IMR-90 (cell line): Measurements from ENCODE around the gene GLTPD2. TPM values are rescaled to one million over a fixed set of nuclear protein-coding genes. Genes with fewer than 3 reads are reported as not detected.

Experiments
- ATAC-seq: fragments of 200-7000 bp; cut with Tn5 transposase; 2 replicates; pipeline ENCODE4 v1.9.1; 2020; ENCODE audit warnings: low read depth, mild to moderate bottlenecking, moderate library complexity
- BruUV-seq: library from RNA; stranded (reverse); fragments of 400-500 nt; replicated peaks from 2 replicates; lab custom pipeline; 2021; lab: Mats Ljungman, UMichigan
- CTCF ChIA-PET: fragments of 300-600 bp; formaldehyde crosslinking; extraction: SDS; loops from one replicate; lab custom pipeline; 2021; ENCODE audit warnings: antibody characterized with exemption; lab: Yijun Ruan, JAX
- POLR2A ChIA-PET: fragments of 300-600 bp; sonication (Branson Sonifier 250); formaldehyde crosslinking; loops from one replicate; lab custom pipeline; 2022; ENCODE audit warnings: antibody characterized with exemption; ENCODE audit not compliant: unreplicated experiment; lab: Charles Lee
- DNase-seq: peaks from one replicate; pipeline ENCODE4 v3.0.0; 2013
- H2AFZ ChIP-seq: replicated peaks from 2 replicates; pipeline ENCODE3; 2013; ENCODE audit warnings: low read length, mild to moderate bottlenecking; ENCODE audit not compliant: poor library complexity
- H2AK5ac ChIP-seq: 2 replicates; pipeline ENCODE4 v1.6.1; 2013; ENCODE audit warnings: low read depth, low read length, inconsistent platforms
- H2AK9ac ChIP-seq: replicated peaks from 2 replicates; pipeline ENCODE3; 2013; ENCODE audit warnings: mild to moderate bottlenecking, low read depth, low read length, moderate library complexity; ENCODE audit not compliant: poor library complexity
- H2BK120ac ChIP-seq: 2 replicates; pipeline ENCODE4 v1.6.1; 2013; ENCODE audit warnings: low read depth, low read length, inconsistent platforms
- H2BK15ac ChIP-seq: 3 replicates; pipeline ENCODE4 v1.6.1; 2013; ENCODE audit warnings: low read depth, low read length, inconsistent platforms
- H2BK20ac ChIP-seq: 2 replicates; pipeline ENCODE4 v1.6.1; 2013; ENCODE audit warnings: low read depth, mild to moderate bottlenecking, inconsistent platforms, low read length, moderate library complexity
- H2BK5ac ChIP-seq: 2 replicates; pipeline ENCODE4 v1.6.1; 2013; ENCODE audit warnings: mild to moderate bottlenecking, low read depth, low read length, inconsistent platforms; ENCODE audit not compliant: poor library complexity, severe bottlenecking
- H3K14ac ChIP-seq: replicated peaks from 2 replicates; pipeline ENCODE4 v1.6.1; 2013; ENCODE audit warnings: low read depth, low read length, inconsistent platforms
- H3K18ac ChIP-seq: 2 replicates; pipeline ENCODE4 v1.6.1; 2013; ENCODE audit warnings: low read depth, low read length, control low read depth
- H3K23ac ChIP-seq: 2 replicates; pipeline ENCODE4 v1.6.1; 2013; ENCODE audit warnings: low read depth, low read length, inconsistent platforms
- H3K27ac ChIP-seq: 2 replicates; pipeline ENCODE4 v1.5.1; 2013; ENCODE audit warnings: mild to moderate bottlenecking, control low read depth, low read length; ENCODE audit not compliant: insufficient read depth
- H3K27me3 ChIP-seq: 2 replicates; pipeline ENCODE4 v1.6.1; 2013; ENCODE audit warnings: low read length; ENCODE audit not compliant: control insufficient read depth, insufficient read depth
- H3K36me3 ChIP-seq: 2 replicates; pipeline ENCODE4 v1.6.1; 2013; ENCODE audit warnings: low read length, mixed read lengths; ENCODE audit not compliant: control insufficient read depth, insufficient read depth
- H3K4ac ChIP-seq: 2 replicates; pipeline ENCODE4 v1.6.1; 2013; ENCODE audit warnings: low read depth, low read length, inconsistent platforms
- H3K4me1 ChIP-seq: 2 replicates; pipeline ENCODE4 v1.6.1; 2013; ENCODE audit warnings: low read length, mixed read lengths; ENCODE audit not compliant: control insufficient read depth, insufficient read depth
- H3K4me2 ChIP-seq: 2 replicates; pipeline ENCODE4 v1.6.1; 2013; ENCODE audit warnings: low read depth, mild to moderate bottlenecking, control low read depth, low read length, moderate library complexity
- H3K4me3 ChIP-seq: 2 replicates; pipeline ENCODE4 v1.5.1; 2013; ENCODE audit warnings: low read depth, mild to moderate bottlenecking, control low read depth, low read length, moderate library complexity; ENCODE audit not compliant: insufficient read depth
- H3K56ac ChIP-seq: 2 replicates; pipeline ENCODE4 v1.6.1; 2013; ENCODE audit warnings: low read length, inconsistent platforms; ENCODE audit not compliant: insufficient read depth; ENCODE audit errors: extremely low read depth
- H3K79me1 ChIP-seq, 2 experiments: 2 replicates each; pipeline ENCODE4 v1.6.1; 2013; ENCODE audit warnings: low read length in 2 of 2, inconsistent platforms in 1 of 2, low read depth in 1 of 2
- H3K9ac ChIP-seq: 2 replicates; pipeline ENCODE4 v1.6.1; 2013; ENCODE audit warnings: low read depth, low read length, control low read depth
- H3K9me1 ChIP-seq: 2 replicates; pipeline ENCODE4 v1.6.1; 2013; ENCODE audit warnings: low read length, inconsistent platforms; ENCODE audit not compliant: insufficient read depth
- H3K9me3 ChIP-seq: 2 replicates; pipeline ENCODE4 v1.6.1; 2013; ENCODE audit warnings: low read length; ENCODE audit not compliant: control insufficient read depth, insufficient read depth
- H4K20me1 ChIP-seq: 2 replicates; pipeline ENCODE4 v1.6.1; 2013; ENCODE audit warnings: low read length, inconsistent platforms; ENCODE audit not compliant: insufficient read depth
- H4K5ac ChIP-seq: 2 replicates; pipeline ENCODE4 v1.6.1; 2013; ENCODE audit warnings: mild to moderate bottlenecking, low read depth, low read length, control low read depth
- H4K8ac ChIP-seq, 2 experiments: 2 replicates each; pipeline ENCODE4 v1.6.1; 2013; ENCODE audit warnings: low read depth in 2 of 2, low read length in 2 of 2, control low read depth in 1 of 2, inconsistent platforms in 1 of 2
- H4K91ac ChIP-seq: 2 replicates; pipeline ENCODE4 v1.6.1; 2013; ENCODE audit warnings: low read depth, low read length, inconsistent platforms; ENCODE audit not compliant: insufficient read depth
- BHLHE40 ChIP-seq: fragments of 150-350 bp; IDR thresholded peaks from 2 replicates; pipeline ENCODE4 v1.6.1; 2016; ENCODE audit warnings: mild to moderate bottlenecking, low read depth, low read length
- CHD1 ChIP-seq: IDR thresholded peaks from 2 replicates; pipeline ENCODE4 v1.6.1; 2012; ENCODE audit warnings: low read depth, low read length, improper control_type of control experiment
- CTCF ChIP-seq: conservative IDR thresholded peaks from 2 replicates; pipeline ENCODE4 v1.5.1; 2012; ENCODE audit warnings: mild to moderate bottlenecking, low read depth, low read length, improper control_type of control experiment
- FOS ChIP-seq: fragments of 150-350 bp; IDR thresholded peaks from 2 replicates; pipeline ENCODE4 v1.6.1; 2016; ENCODE audit warnings: low read depth, low read length
- MAZ ChIP-seq: IDR thresholded peaks from 2 replicates; pipeline ENCODE4 v1.6.1; 2012; ENCODE audit warnings: low read depth, mild to moderate bottlenecking, low read length, improper control_type of control experiment, moderate library complexity, borderline replicate concordance
- MXI1 ChIP-seq: IDR thresholded peaks from 2 replicates; pipeline ENCODE4 v1.6.1; 2012; ENCODE audit warnings: low read depth, mild to moderate bottlenecking, low read length, moderate library complexity, borderline replicate concordance
- POLR2A ChIP-seq: IDR thresholded peaks from 2 replicates; pipeline ENCODE4 v1.6.1; 2012; ENCODE audit warnings: mild to moderate bottlenecking, low read depth, low read length
- RCOR1 ChIP-seq: IDR thresholded peaks from 2 replicates; pipeline ENCODE4 v1.6.1; 2012; ENCODE audit warnings: mild to moderate bottlenecking, low read length, improper control_type of control experiment; ENCODE audit not compliant: insufficient replicate concordance
- WGBS, 2 experiments: methylation state at CpG; one replicate each; pipeline versions ENCODE4 v1.1.5 to v1.1.7; 2013; ENCODE audit warnings: missing lambda C conversion rate in 2 of 2; ENCODE audit not compliant: insufficient read length in 1 of 2; ENCODE audit errors: extremely low coverage in 2 of 2; 5-methylcytosine and 5-hydroxymethylcytosine counted together
- dilution Hi-C: fragments of 300-500 bp; cut with HindIII; formaldehyde crosslinking; loops from one replicate; pipeline ENCODE4 v1.14.3; 2018; ENCODE audit warnings: low sequenced_read_pairs; ENCODE audit not compliant: unreplicated experiment
- in situ Hi-C: fragments of 300-500 bp; cut with MboI; formaldehyde crosslinking; loops from 3 replicates; pipeline ENCODE4 v1.14.3; 2019; ENCODE audit warnings: low sequenced_read_pairs, inconsistent platforms, mixed read lengths
- intact Hi-C: fragments of 100-400 bp; cut with micrococcal nuclease; formaldehyde crosslinking; loops from 2 replicates; pipeline ENCODE4 v1.10.0; 2022
- polyA plus RNA-seq, 3 experiments: library from polyadenylated mRNA; depleted of rRNA; stranded (reverse); fragments of >200 nt; gene quantifications; 2 replicates each; pipeline ENCODE4 v1.2.3, GENCODE V29; 2012; ENCODE audit warnings: low replicate concordance in 1 of 3
- total RNA-seq: library from RNA; depleted of rRNA; stranded (reverse); fragments of >200 nt; gene quantifications from 2 replicates; pipeline ENCODE4 v1.2.3, GENCODE V29; 2012

GLTPD2 gene
- total and polyA plus RNA-seq, 2 of the 4 experiments (the other 2 are of a cell fraction) = not detected

DNA sequence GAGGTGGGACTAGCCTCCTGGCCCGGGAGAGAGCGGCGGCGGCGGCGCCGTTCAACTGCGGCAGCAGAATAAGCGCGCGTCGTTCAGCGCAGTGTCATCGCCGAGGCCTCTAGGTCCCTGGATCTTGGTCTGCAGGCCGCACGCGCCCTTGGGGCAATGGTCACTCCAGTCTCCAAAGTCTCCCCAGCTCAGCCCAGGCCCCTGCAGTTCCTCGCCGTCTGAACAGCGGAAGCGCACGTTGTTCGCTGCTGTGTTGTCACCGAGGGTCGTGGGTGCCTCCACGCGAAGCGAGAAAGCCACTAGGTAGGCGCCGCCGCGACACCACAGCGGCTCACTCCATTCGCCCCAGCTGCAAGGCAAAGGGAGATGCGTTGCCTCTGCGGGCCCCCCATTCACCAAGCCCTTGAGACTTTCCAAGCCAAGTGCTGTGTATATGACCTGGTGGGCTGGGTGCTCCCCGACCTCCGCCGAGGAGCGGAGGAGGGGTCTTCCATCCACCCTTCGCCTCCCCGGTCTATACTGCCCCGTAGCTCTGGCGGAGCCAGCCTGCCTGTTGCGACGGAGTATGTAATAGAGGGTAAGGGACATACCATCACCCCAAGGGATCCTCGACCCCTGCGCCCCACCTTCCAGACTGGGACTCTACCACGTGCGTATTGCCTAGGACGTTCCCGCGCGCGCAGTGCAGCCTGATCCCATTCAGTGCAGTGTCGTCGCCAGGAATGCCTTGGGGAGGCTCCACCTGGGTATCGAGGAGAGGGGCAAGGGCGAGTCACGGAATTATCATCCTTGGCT, 3.3 kb upstream of the GLTPD2 start:
- Histone ChIP-seq H3K27ac (no peak overlapping the region), H3K4me3 (no peak overlapping the region), H3K4me1 (peaks cover 5% of the 10 kb centered on the region; the same call in 1 of the 2 replicates), H2BK120ac (no peak overlapping the region), H3K23ac (peak overlapping the region; percentile 60), H2AFZ (peak overlapping the region; percentile 64), H3K14ac (no peak overlapping the region), H3K9me3 (no peaks in the 10 kb centered on the region), H2AK9ac (peak overlapping the region; percentile 70), H2AK5ac (no peak overlapping the region), H3K18ac (no peak overlapping the region), H3K4ac (no peak overlapping the region), H2BK15ac (no peak overlapping the region), H4K8ac (no peak overlapping the region), H3K27me3 (peaks cover 43% of the 10 kb centered on the region), H3K4me2 (peak overlapping the region; percentile 20; the same call in 1 of the 2 replicates), H2BK5ac (no peak overlapping the region), H3K56ac (no peak overlapping the region), H4K20me1 (no peaks in the 10 kb centered on the region), H3K9ac (no peak overlapping the region), H3K79me1 (peaks cover 0 to 5% of the 10 kb centered on the region in 2 experiments; a peak in 2 of 4 replicates), H3K36me3 (no peaks in the 10 kb centered on the region), H2BK20ac (no peak overlapping the region), H4K5ac (no peak overlapping the region), H4K91ac (no peak overlapping the region), H3K9me1 (peaks cover under 1% of the 10 kb centered on the region; the same call in 1 of the 2 replicates)
- DNase-seq (no peak), ATAC-seq (no peak)
- BruUV-seq = no TSS peak
- no peak for TF ChIP-seq MXI1
- no peak for TF ChIP-seq MAZ
- TF ChIP-seq POLR2A = no peak
- TF ChIP-seq CTCF = no peak
- TF ChIP-seq CHD1 = no peak
- TF ChIP-seq FOS = no peak
- TF ChIP-seq RCOR1 = no peak
- TF ChIP-seq BHLHE40 = no peak
- dilution Hi-C loops = no loop called here
- WGBS, 2 experiments = 12% methylated on average over 31 of the region's 61 CpGs; no CpG with 5 or more reads in 1 of the 2 experiments
- ChIA-PET POLR2A (no interaction called here), CTCF (no interaction called here)
- in situ Hi-C loops = loop anchor here (5.0 kb wide), 1 partner anchor 97 kb away; no protein-coding TSS in a partner anchor
- intact Hi-C loops = no loop called here
